Measurements from ENCODE around the gene NOP14.
A peak's percentile ranks its signal among the peaks of the same experiment; 100 is the strongest.
"Not testable (repeated sequence)": the region's sequence is repeated elsewhere in the genome, so short reads cannot be mapped to it uniquely, and the experiment has no call there.

NOP14 gene

DNA sequence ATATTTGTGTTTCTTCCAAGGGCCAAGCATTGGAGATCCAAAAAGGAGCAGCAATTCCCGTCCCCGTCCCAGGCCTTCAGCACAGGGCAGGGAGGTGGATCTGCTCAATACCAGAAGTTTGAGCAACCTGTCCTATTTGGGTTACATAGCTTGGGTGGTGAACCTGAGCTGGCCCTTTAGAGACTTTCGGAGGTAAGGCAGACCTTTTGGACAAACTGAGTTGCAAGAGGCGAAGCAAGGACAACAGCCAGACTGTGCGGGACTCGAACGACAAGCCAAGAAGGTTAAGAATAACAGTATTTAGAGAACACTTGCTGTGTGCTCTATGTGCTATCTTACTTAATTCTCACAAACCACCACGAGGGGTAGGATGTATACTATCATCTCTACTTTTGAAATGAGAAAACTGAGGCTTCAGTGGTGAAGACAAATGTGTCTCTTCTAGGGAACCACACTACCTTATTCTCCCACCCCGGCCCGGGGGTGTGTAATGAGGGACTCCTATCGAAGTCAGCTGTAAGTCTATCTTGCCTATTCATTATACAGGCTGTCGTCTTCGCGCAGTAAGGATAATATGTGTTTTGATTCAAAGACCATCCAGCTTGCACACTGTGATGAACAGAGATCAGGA lies 1.3 kb downstream of the NOP14 start:
- DNase-seq (ENCODE audit: low read depth in 3 of 3): peak in 2 of 3 donors; percentile 59 to 61

DNA sequence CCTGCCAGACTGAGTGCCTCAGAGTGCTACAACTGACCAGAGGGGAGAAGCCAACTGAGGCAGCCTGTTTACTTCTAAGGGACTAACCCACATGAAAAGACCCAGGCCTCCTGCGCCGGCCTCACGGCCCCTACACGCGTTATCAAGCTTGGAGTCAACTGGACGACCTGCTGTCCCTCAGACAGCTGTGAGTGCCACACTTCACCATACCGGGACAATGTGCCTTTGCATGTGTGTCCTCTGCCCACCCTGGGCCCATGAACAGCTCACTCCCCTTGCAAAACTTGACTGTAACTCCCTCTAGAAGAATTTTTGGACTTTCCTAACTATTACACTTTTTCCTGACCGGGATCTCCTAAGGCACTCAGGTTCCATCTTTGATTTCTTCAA lies 1.8 kb downstream of the NOP14 start:
- no peak for DNase-seq (ENCODE audit: low read depth in 3 of 3)

DNA sequence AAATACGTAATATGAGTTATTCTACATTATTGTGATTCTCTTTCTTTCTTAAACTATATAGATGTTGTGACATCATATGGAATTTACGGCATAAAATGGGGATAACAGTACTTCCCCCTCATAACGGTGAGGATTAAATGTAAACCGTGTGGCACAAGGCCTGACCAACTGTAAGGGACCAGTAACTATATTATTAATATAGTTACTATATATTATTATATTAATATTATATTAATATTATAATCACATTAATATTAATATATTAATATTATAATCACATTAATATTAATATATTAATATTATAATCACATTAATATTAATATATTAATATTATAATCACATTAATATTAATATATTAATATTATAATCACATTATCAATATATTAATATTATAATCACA lies 2.8 kb downstream of the NOP14 start:
- not testable (repeated sequence) for DNase-seq (ENCODE audit: low read depth in 3 of 3)

DNA sequence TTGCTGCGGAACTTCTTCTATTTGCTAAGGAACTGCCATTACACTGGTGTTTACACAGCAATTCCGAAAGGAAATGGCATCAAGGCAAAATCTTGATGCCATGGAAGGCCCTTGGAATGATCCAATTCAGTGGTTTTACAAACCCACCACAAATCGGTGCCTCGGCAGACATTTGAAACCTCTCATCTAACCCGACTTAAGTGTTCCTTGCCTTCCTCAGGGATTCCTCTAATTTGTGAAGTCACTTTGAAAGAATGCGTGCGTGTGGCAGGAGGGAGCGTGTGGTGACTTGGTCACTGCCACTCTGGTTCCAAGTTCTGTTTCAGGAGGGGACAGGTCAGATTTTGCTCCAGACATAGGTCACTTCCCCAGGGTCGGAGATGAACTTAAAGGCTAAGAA lies 4.8 kb downstream of the NOP14 start:
- no peak for DNase-seq (ENCODE audit: low read depth in 3 of 3)

DNA sequence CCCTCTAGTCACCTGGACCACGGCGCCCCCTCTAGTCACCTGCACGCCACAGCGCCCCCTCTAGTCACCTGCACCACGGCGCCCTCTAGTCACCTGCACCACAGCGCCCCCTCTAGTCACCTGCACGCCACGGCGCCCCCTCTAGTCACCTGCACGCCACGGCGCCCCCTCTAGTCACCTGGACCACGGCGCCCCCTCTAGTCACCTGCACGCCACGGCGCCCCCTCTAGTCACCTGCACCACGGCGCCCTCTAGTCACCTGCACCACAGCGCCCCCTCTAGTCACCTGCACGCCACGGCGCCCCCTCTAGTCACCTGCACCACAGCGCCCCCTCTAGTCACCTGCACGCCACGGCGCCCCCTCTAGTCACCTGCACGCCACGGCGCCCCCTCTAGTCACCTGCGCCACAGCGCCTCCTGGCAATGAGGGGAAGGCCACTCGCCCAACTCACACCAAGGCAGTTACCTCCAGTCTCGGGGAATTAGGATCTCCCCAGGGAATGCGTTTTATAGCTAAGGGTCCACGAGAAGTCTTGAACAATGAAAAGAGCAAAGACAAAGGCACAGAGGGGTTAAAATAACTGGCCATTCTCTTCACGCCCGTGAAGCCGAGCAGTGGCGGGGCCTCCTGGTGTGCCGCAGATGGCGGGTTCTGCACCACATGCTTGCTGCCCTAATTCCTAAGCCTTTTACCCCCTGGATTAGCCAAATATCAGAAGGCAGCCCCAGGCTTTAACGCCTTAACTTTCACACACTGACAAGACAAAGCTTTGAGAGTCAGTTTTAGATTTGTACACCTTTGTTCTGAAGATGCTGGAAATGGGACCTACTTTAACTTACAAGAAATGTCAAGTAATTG lies 7.8 kb downstream of the NOP14 start:
- DNase-seq (ENCODE audit: low read depth in 3 of 3): not testable (repeated sequence)

DNA sequence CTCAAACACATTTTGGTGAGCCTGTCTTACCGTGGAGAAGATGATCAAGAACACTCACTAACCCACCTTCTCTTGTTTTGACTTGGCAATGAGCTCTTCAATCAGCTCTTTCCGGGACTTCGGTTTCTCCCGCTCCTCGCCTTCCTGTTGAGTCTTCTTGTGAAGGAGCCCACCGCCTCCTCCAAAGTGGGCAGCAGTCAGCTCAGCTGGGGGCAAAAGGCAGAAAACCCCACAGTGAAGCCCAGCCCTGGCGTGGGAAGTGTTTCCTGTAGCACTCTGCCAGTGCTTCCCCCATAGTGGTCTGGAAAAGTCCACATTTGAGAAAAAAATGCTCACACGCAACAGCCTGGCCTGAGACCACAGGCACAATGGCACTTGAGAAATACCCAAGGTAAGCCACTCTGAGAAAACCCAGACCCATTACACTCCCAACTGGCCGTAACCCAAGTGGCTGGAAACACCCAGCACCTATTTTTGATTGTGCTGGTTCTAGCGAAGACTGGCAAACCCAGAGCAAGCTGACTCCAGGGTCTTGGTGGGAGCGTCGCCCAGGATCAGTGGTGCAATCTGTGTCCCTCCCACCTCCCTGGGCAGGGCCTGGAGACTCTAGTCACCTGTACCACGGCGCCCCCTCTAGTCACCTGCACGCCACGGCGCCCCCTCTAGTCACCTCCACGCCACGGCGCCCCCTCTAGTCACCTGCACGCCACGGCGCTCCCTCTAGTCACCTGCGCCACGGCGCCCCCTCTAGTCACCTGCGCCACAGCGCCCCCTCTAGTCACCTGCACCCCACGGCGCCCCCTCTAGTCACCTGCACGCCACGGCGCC lies 8.6 kb downstream of the NOP14 start:
- peak; percentile 65 to 81 (median 67) for DNase-seq (ENCODE audit: low read depth in 3 of 3)

DNA sequence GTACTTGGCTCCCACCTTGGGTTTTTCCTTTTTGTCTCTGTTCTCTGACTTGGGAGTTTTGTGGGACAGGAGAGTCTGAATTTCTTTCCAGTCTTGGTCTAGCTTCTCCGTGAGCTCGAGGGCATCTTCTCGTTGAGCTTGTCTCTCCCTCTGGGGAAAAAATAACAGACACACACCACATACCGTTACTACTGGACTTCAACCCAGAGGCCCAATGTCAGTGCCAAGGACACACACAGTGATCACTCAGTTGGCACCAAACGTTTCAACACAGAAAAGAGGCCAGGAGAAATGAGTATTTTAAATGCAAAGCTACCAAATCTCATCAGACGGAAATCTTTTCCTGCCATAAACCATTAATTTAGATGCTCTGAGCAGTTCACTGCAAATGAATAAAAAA lies 9.7 kb downstream of the NOP14 start:
- DNase-seq (ENCODE audit: low read depth in 3 of 3): no peak

DNA sequence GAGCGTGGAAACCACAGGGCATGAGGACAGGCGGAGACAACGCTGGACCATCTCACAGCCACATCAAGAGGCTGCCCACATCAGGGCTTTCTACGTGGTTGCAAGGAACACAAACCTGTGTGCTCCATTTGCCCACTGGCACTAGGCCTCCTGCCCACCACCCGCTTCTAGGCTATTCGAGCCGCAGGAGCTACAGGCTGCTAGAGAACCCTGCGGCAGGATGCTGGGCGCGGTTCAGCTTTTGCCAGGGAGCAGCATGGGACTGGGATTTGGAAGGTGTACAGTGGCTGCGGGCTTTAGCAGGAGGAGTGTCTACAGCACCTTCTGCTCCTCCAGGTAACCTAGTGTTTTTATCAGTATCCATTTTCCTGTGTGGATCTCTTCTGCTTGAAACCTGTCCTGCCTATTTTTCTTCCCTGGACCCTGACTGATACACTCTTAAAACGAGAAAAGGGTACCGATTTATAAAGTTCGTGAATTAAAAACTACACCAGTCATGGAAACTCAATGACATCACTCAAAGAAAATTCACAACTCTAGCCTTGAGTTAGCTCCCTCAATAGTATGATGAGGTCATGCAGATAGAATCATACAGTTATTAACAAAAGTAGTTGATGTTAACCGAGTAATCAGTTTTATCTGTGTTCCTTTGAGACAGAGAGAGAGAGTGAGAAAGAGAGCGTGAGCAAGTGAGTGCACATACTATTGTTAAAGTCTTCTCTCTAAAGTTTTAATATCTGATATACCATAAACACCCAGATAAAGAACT lies 12.8 kb downstream of the NOP14 start:
- no peak for DNase-seq (ENCODE audit: low read depth in 3 of 3)

DNA sequence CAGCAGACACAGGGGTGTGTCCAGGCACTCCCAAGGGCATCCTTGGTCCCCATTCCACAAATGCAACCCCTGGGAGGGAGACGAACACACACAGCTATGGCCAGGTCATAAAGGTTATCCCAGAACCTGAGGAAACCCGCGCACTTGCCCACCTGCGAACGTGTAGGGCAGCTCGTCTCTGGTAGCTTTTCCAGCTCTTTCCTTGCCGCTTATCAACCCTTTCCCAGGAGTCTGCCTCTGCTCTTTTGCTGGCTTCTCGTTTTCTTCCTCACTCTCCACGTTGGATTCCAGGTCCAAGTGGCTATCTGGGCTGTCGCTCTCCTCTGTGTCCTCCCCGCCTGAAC lies 13.5 kb downstream of the NOP14 start:
- no peak for DNase-seq (ENCODE audit: low read depth in 3 of 3)

DNA sequence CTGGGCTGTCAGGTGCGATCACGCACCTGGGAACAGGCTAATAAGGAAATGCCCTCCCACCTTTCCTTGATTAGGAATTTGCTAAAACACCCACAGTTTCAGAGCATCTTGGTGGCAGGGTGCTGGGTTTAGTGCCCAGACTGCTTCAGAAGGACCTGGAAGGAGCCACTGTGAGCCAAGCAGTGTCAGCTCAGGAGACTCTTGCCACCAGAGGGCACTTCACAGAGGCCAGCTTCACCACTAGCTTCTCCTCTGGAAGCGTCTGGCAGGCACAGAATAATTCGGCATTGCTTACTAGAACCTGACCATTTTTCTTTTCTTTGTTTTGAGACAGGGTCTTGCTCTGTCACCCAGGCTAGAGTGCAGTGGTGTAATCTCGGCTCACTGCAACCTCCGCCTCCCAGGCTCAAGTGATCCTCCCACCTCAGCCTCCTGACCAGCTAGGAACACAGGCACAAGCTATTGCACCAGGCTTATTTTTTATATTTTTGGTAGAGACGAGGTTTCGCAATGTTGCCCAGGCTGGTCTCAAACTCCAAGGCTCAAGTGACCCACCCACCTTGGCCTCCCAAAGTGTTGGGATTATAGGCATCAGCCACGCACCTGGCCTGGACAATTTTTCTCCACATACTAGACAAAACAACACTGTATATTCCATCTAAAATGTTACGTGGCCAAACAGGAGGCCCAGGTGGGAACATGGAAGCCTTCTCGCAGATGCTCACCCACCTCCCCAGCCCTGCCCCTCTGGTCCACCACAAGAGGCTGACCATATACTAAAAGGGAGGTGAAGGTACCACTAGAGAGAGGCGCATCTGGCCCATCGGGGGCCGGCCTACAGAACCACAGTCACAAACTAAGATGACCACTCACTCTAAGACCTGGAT lies 14.1 kb downstream of the NOP14 start:
- DNase-seq (ENCODE audit: low read depth in 3 of 3): no peak

DNA sequence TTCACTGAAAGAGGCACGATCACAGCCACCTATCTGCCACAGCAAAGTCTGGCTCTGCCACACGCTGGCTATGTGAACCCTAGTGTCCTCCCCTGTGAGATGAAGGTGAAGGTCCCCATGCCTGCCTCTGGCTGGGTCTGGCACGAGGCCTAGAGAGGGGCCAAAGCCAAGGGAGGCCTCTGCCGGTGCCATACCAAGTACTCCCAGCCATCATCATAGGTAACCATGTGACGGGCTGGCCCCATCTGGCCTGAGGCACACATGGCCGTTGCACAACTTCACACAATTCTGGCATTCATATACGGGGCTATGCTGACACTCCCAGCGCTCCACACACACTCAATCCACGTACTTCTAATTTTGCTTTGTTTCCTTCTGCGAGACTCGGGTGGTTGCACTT lies 15.3 kb downstream of the NOP14 start:
- no peak for DNase-seq (ENCODE audit: low read depth in 3 of 3)

DNA sequence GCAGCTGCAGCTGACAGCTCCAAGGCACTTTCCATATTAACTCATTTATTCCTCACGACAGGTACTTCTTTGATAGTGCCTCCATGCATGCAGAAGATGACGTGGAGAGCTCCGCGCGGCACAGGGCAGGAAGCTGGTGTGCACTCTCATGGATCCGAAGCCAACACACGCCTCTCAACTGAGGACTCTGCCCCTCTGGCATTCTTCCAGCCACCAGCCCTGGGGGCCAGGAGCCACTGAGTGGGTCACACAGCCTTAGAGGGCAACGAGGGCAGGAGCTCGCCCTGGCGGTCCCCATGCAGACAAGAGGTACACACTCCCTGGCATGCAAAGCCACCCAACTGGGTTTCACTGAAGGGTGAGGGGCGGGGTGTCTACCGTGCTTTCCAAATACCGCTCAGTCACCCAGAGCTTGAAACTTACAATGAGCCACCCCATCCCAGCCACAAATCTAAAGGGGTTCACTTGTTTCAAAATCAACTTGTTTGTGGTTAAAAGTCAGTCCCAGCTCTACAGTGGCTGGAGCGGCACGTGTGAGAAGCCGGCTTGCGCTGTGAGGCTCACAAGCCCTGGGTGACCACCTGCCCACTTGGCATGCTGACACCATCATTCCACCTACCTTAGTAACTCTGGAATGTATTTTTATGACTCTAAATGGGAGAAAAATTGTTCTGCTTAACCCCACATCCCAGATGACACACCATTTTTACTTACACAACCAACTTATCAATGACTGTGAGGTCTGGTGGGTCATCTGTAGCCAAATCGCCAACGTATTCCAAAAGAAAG lies 16.2 kb downstream of the NOP14 start:
- DNase-seq (ENCODE audit: low read depth in 3 of 3): no peak

DNA sequence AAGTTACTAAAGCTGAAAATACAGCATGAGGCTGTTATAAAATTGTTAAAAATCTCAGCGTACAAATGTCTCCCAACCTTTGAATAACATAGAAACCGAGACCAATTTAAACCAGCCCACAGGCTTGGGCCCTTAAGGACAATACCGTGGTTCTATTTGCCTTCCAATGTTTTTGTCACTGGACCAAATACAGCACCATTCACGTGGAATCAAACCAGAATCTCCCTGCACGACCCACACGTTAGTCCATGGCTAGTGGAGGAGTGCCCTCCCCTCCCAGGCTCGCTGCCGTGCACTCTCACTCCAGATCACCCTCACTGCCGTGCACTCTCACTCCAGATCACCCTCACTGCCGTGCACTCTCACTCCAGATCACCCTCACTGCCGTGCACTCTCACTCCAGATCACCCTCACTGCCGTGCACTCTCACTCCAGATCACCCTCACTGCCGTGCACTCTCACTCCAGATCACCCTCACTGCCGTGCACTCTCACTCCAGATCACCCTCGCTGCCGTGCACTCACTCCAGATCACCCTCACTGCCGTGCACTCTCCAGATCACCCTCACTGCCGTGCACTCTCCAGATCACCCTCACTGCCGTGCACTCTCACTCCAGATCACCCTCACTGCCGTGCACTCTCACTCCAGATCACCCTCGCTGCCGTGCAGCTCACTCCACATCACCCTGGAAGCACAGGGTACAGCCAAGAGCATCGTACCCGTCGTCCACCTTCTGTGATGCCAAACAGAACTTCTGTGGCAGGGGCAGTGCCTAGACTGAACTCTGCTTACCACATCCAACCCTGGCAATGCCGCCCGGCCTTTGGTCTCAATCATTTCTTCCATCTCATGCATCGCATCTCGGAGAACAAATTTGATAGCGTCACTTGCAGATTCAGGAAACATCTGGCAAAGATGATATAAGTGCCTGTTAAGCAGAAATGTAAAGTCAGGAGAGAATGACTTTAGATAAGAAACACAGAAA lies 17.3 kb downstream of the NOP14 start:
- not testable (repeated sequence) for DNase-seq (ENCODE audit: low read depth in 3 of 3)

DNA sequence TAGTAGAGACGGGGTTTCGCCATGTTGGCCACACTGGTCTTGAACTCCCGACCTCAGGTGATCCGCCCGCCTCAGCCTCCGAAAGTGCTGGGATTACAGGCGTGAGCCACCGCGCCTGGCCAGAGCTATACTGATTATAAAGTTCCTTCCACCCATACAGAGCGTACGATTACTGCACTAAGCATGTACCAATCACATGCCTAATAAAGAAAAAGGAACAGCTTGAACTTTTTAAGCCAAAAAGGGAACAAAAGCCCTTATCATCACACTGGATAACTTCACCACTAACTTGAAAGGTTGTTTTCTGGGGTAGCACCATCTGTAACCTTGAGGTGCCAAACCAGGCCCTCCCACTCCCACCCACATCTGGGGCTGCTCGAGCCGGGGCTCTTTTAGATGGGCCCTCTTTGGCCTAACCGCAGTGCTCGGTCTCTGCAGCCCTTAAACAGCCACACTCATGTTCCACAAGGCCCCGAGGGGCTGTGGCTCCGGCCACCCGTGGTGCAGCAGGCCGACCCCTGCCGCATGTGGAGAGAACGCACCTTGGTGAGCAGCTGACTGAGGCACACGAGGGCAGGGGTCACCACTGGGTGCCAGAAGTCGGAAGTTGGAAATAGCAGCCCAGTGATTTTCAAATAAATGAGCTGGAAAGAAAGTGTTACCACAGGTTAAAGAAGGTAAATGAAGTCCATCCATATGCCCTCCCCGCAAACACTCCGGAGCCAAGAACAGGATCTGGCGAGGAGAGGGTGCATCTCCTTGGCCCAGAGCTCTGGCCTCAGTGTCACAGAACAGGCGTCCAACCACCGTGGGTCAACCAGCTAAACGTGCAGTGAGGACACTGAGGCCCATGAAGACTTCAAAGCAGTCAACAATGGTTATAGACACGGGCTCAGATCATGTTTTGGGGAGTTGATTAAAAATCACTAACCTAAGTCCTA lies 18.4 kb downstream of the NOP14 start:
- DNase-seq (ENCODE audit: low read depth in 3 of 3): no peak

DNA sequence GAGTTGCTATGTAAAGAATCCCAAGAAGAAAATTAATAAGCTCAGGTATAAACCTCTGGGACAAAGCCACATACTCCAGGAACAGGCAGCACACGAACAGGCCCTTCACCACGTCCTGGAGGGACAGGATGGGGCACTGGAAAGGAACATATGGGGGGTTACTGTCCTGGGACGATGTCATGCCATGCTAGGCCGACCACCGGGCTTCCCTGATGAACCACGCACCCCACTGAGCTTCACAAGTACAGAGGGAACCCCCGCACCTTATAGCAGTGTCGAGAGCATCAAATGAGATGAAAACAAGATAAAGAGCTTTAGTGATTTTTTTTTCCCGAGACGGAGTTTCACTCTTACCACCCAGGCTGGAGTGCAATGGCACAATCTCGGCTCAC lies 19.1 kb downstream of the NOP14 start:
- DNase-seq (ENCODE audit: low read depth in 3 of 3): no peak

DNA sequence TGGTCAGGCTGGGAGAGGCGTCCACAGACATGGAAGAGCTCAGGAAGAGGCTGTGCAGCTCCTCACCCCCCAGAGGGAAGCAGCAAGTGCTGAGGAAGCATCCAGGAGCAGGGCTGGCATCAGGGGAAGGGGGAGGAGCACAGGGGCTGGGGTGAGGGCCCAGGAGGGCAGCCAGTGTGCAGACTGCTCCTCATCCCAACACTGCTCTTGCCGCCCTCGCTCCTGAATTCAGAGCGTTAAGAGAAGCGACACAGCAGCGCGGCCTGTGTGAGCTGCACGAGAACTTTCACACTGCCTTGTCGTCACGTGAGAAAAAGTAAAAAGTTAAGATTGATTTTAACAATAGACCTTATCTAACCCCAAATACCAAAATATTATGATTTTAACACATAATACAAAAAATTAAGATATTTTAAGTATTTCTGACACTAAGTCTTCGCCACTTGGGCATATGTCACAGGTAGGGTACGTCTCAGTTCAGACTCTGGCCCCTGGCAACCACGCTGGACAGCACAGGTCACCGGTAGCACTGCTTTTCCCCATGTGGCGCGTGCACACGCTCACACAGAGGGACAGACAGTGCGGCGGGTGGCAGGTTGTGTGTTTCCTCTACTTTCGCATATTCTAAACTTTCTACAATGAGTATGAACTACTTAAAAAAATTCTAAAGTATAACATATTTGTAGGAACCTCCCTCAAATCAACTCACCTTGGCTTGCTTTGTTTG lies 19.7 kb downstream of the NOP14 start:
- DNase-seq (ENCODE audit: low read depth in 3 of 3): no peak
